PC-9 (cell line): ENCODE data around the gene WDR44. TPM values are rescaled to one million over a fixed set of nuclear protein-coding genes. Genes with fewer than 3 reads are reported as not detected.

Experiments
- BruUV-seq: library from RNA; stranded (reverse); fragments of 400-500 nt; replicated peaks from 2 replicates; lab custom pipeline; 2021; lab: Mats Ljungman, UMichigan
- CTCF ChIA-PET: fragments of 300-600 bp; sonication (Branson Sonifier 250); formaldehyde crosslinking; loops from one replicate; lab custom pipeline; 2022; ENCODE audit warnings: antibody characterized with exemption; lab: Charles Lee
- POLR2A ChIA-PET: fragments of 300-600 bp; sonication (Branson Sonifier 250); formaldehyde crosslinking; loops from one replicate; lab custom pipeline; 2022; ENCODE audit warnings: antibody characterized with exemption; ENCODE audit not compliant: unreplicated experiment; lab: Charles Lee
- DNase-seq, 2 experiments: peaks; one replicate each; pipeline versions ENCODE4 v3.0.0 to v3.0.0-alpha.2; 2015 to 2022; ENCODE audit warnings: mixed read lengths in 1 of 2
- H2AFZ ChIP-seq: fragments of 200-600 bp; sonication (generic); 2 replicates; pipeline ENCODE4 v1.8.1; 2017; ENCODE audit warnings: antibody characterized with exemption
- H3F3A ChIP-seq: fragments of 200-600 bp; sonication (generic); 2 replicates; pipeline ENCODE4 v1.8.1; 2017; ENCODE audit warnings: antibody characterized with exemption, mild to moderate bottlenecking, low read depth; ENCODE audit not compliant: insufficient read depth
- H3K27ac ChIP-seq: fragments of 200-600 bp; sonication (generic); 2 replicates; pipeline ENCODE4 v1.6.1; 2016; ENCODE audit warnings: mixed run types
- H3K27me3 ChIP-seq: fragments of 200-600 bp; sonication (generic); 2 replicates; pipeline ENCODE4 v1.6.1; 2016; ENCODE audit warnings: low read depth, mixed run types; ENCODE audit not compliant: insufficient read depth
- H3K36me3 ChIP-seq: fragments of 200-600 bp; sonication (generic); 2 replicates; pipeline ENCODE4 v1.6.1; 2016; ENCODE audit warnings: low read depth, mixed run types
- H3K4me1 ChIP-seq: fragments of 200-600 bp; sonication (generic); replicated peaks from 2 replicates; pipeline ENCODE4 v1.6.1; 2016; ENCODE audit warnings: mixed run types; ENCODE audit not compliant: insufficient read depth
- H3K4me2 ChIP-seq: fragments of 200-600 bp; sonication (generic); 2 replicates; pipeline ENCODE4 v1.6.1; 2017; ENCODE audit warnings: mixed run types
- H3K4me3 ChIP-seq: fragments of 200-600 bp; sonication (generic); 2 replicates; pipeline ENCODE4 v1.6.1; 2016; ENCODE audit warnings: mixed run types
- H3K79me2 ChIP-seq: fragments of 200-600 bp; sonication (generic); 2 replicates; pipeline ENCODE4 v1.6.1; 2017; ENCODE audit warnings: low read depth, mixed run types
- H3K9me2 ChIP-seq: fragments of 200-600 bp; sonication (generic); 2 replicates; pipeline ENCODE4 v1.8.1; 2017; ENCODE audit warnings: mild to moderate bottlenecking; ENCODE audit not compliant: insufficient read depth
- H3K9me3 ChIP-seq: fragments of 200-600 bp; sonication (generic); 2 replicates; pipeline ENCODE4 v1.8.1; 2016; ENCODE audit warnings: low read depth; ENCODE audit not compliant: insufficient read depth
- H4K20me1 ChIP-seq: fragments of 200-600 bp; sonication (generic); 2 replicates; pipeline ENCODE4 v1.8.1; 2017; ENCODE audit not compliant: insufficient read depth
- EZH2 ChIP-seq: fragments of 200-600 bp; sonication (generic); IDR thresholded peaks from 2 replicates; pipeline ENCODE4 v1.8.0; 2017; ENCODE audit warnings: antibody characterized with exemption, low read depth
- intact Hi-C: fragments of 100-400 bp; cut with micrococcal nuclease; formaldehyde crosslinking; loops from one replicate; pipeline ENCODE4 v1.10.0; 2022; ENCODE audit not compliant: unreplicated experiment
- microRNA-seq: library from miRNA; unstranded; fragments of <30 nt; microRNA quantifications from one replicate; pipeline ENCODE4 v1.2.0, GENCODE V29; 2021; ENCODE audit warnings: borderline number of aligned reads, borderline replicate concordance
- total RNA-seq: library from RNA; stranded (reverse); gene quantifications from 2 replicates; pipeline ENCODE4 v1.2.3, GENCODE V29; 2021
- TF ChIP-seq, protein P1 (sequence below): fragments of 200-600 bp; sonication (generic); conservative IDR thresholded peaks from 2 replicates; pipeline ENCODE4 v1.6.1; 2017; ENCODE audit warnings: mixed run types, antibody characterized with exemption, mild to moderate bottlenecking, moderate library complexity

Gene WDR44
- total RNA-seq, 1 experiment from 2014 or later: 30.9 TPM

- Histone ChIP-seq H3K27me3 (no peaks in the 10 kb centered on the region), H3K4me2 (no peak overlapping the region), H3K36me3 (no peaks in the 10 kb centered on the region), H4K20me1 (no peaks in the 10 kb centered on the region), H3K4me1 (peaks cover 14% of the 10 kb centered on the region), H3K79me2 (no peaks in the 10 kb centered on the region), H3K9me3 (no peaks in the 10 kb centered on the region), H3K9me2 (no peaks in the 10 kb centered on the region), H3K27ac (no peak overlapping the region), H2AFZ (no peak overlapping the region), H3F3A (0 out of 2 replicates have a peak, but pooled peaks cover 4% of the 10 kb centered on the region), H3K4me3 (no peak overlapping the region)
- ChIA-PET CTCF (no interaction called here), POLR2A (no interaction called here)
- no peak for DNase-seq
- BruUV-seq: no TSS peak
- no peak for TF ChIP-seq EZH2
- TF ChIP-seq, protein P1, sequence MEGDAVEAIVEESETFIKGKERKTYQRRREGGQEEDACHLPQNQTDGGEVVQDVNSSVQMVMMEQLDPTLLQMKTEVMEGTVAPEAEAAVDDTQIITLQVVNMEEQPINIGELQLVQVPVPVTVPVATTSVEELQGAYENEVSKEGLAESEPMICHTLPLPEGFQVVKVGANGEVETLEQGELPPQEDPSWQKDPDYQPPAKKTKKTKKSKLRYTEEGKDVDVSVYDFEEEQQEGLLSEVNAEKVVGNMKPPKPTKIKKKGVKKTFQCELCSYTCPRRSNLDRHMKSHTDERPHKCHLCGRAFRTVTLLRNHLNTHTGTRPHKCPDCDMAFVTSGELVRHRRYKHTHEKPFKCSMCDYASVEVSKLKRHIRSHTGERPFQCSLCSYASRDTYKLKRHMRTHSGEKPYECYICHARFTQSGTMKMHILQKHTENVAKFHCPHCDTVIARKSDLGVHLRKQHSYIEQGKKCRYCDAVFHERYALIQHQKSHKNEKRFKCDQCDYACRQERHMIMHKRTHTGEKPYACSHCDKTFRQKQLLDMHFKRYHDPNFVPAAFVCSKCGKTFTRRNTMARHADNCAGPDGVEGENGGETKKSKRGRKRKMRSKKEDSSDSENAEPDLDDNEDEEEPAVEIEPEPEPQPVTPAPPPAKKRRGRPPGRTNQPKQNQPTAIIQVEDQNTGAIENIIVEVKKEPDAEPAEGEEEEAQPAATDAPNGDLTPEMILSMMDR: no peak
- intact Hi-C loops: loop anchor here (5.0 kb wide), 1 partner anchor 38 kb away; no protein-coding TSS in a partner anchor
These were observed 153.4 kb downstream of the WDR44 start for GRCh38 chrX:118499295-118499694.

Small RNAs within 50 kb of the gene (microRNA-seq; reads per million reads assigned to microRNA genes)
- gene MIR1277: 43.1 reads per million, percentile 42 among the genes with 10 or more reads in this experiment

Other genes with a start within 250 kb of the WDR44 start
- gene KLHL13, start 229.3 kb upstream of the WDR44 start, total RNA-seq: not detected in 2 replicates
- gene DOCK11, start 149.7 kb downstream of the WDR44 start, total RNA-seq: 9.0 and 11.1 TPM in 2 replicates